G401.6 (cell line): ENCODE results near the gene ITGA5.
A peak's percentile ranks its signal among the peaks of the same experiment; 100 is the strongest.

ENCODE experiments used
- FAIRE-seq: peaks from 2 replicates; lab custom pipeline; 2012; peaks lifted over from hg19 to GRCh38; lab: Jason Lieb, UNC

The ITGA5 gene

GRCh38 chr12:54419088-54419887 lies at the start of gene ITGA5:
Gene ITGA5 (minus strand): TSS chr12:54419266. CDS start chr12:54419198, 68 bp downstream.
- no peak for FAIRE-seq

- FAIRE-seq = no peak
These were observed 46.9 kb upstream of the ITGA5 start for GRCh38 chr12:54465857-54466523.

DNA sequence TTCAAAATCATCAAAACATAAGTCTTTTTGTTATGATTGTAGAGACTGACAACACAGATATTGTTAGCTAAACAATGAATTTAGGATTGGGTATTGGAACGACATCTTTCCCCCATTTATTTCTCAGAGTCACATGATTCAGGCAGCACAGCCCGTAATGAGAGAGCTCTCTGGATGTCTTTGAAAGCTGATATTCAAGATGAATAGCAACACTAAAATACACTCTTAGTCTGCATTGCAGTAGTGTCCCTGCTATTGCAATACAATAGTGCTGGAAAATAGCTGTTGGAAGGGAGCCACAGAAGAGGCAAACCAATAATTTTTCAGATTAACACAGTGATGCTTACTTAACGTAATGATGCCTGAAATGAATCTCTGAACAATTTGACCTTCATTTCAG lies 44.4 kb upstream of the ITGA5 start:
- no peak for FAIRE-seq

DNA sequence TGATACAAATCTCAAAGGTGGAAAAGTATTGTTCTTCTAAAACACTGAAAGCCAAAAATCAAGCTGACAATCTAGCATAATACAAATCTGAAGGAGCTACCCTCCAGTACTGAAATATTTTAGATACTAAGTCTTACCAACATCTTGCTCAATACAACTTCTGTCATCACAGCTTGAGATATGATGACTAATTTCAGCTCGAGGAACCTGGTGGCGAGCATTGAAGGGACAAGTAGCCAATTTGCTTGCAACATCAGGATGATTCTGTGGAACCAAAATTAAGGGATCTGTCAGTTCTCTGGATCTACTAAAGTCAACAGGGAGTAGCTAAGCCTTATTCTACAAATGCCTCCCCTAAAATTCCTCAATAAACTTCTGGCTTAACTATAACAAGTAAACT lies 44.0 kb upstream of the ITGA5 start:
- no peak for FAIRE-seq

DNA sequence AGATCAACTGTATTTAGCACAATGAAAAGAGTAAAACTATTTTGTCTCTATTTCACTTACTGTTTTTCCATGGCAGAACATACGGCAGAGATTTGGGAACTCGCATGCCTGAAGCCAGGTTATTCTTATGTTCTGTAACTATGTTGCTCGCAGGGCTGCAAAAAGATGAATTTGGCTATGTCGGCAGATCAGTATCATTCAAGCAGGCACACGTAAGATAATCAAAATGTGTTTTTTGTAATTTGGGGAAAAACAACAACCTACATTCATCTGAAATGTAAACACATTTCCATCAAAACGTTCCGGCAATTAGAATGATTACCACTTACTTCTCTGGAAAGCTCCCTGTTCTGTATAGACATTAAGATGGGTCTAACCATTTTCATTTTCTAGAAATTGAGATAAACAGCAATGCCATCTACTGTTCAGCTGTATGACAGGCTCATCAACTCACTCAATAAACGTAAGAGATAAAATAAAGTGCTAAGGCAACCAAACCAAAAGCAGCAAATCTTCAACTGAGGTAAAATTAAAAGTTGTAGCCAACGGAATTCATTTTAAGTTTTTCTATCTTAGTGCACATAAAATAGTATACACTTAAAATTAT lies 41.4 kb upstream of the ITGA5 start:
- no peak for FAIRE-seq

GRCh38 chr12:54459355-54459754 lies 40.3 kb upstream of the ITGA5 start:
- no peak for FAIRE-seq

DNA sequence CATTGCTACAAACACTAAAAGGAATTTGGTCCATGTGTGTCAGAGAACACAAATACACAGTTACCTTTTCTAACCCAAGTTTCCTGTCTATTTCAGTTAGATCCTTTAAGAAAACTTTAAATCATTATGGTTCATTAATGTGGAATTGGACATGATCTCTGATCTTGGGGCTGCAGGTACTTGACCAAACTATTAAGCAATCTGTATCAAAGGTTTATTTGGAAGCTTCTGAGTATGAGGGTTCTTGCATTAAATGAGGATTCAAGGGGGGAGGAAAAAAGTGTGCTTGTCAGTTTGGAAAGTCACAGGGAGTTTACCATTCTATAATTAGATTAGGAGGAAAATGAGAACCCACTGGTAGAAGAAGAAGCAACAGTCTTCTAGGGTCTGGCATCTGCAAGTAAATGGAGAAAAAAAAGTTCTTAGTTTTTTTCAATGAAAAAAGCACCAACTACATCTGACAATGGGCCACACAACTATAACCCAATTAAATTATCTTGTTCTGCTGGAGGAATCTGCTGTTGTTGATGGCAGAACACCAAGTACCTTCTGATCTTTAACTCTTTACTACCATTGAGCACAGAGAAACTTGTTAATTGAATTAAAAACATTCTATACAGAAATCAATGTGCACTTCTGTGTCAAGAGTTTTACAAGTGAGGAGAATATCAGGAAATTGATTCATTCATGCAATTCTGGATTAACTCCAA lies 36.8 kb upstream of the ITGA5 start:
- no peak for FAIRE-seq

GRCh38 chr12:54452628-54453027 lies 33.6 kb upstream of the ITGA5 start:
- no peak for FAIRE-seq

DNA sequence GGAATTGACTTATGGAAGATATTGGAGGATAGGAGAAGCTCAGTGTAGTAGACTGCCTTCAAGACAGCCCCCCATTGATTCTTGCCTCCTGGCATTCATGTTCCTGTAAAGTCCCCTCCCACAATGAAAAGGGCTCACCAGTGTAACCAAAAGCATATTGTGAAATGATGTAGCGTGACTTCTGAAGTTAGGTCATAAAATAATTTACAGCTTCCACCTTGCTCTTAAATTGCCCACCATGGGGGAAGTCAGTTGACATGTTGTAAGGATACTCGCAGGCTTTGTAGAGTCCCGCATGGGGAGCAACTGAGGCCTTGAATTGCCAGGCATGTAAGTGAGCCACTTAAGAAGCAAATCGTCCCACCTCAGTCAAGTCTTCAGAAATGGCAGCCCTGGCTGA lies 29.3 kb upstream of the ITGA5 start:
- FAIRE-seq = no peak

- no peak for FAIRE-seq
These were observed 28.9 kb upstream of the ITGA5 start for GRCh38 chr12:54447917-54448316.

DNA sequence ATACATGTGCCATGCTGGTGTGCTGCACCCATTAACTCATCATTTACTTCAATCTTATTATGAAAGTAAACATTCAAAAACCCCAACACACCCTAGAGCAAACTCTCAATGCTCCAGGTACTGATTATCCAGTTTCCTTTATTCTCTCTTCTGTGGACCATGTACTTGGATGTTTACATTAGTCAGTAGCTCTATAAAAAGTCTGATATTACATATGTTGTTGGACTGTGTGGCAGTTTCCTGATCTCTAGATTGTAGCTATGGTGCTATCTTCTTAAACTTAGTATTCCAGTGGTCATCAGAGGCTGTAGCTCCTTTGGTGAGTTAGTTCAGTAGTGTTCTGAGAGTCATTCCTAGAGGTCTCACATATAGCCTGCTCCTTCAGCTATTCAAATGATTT lies 25.1 kb upstream of the ITGA5 start:
- no peak for FAIRE-seq

DNA sequence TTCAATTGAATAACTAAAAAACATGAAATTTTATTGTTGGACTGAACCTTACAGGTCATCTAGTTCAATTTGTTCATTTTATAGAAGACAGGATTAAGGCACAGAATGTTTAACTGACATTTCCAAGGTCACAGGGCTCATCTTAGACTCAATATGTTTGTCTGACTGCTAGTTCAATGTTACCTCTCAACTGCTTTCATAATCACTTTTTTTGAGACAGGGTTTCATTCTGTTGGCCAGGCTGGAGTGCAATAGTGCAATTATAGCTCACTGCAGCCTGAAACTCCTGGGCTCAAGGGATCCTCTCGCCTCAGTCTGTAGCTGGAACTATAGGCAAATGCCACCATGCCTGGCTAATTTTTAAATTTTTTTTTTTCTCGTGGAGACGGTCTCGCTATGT lies 24.4 kb upstream of the ITGA5 start:
- FAIRE-seq = no peak

DNA sequence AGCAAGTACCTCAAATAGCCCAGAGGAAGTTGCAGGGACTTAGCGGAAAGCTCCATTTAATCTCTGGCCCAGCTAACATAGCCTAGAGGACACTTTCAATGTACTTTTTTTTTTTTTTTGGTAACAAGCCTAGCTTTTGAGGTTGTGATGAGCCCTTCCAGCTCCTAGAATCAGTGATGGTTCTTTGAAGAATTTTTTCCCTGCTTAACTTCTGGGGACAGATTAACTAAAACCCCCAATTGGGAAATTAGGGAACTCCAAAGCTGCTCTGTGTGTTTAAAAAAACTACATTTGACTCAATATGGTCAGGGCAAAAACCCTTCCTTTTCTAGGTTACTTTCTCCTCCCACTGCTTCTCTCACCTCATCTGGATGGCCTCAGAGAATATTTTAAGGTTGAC lies 23.9 kb upstream of the ITGA5 start:
- no peak for FAIRE-seq

GRCh38 chr12:54442099-54442498 lies 23.0 kb upstream of the ITGA5 start:
- no peak for FAIRE-seq

- FAIRE-seq = peak; percentile 90
These were observed 20.6 kb upstream of the ITGA5 start for GRCh38 chr12:54439521-54440255.

GRCh38 chr12:54439096-54439495 lies 20.0 kb upstream of the ITGA5 start:
- FAIRE-seq = no peak

DNA sequence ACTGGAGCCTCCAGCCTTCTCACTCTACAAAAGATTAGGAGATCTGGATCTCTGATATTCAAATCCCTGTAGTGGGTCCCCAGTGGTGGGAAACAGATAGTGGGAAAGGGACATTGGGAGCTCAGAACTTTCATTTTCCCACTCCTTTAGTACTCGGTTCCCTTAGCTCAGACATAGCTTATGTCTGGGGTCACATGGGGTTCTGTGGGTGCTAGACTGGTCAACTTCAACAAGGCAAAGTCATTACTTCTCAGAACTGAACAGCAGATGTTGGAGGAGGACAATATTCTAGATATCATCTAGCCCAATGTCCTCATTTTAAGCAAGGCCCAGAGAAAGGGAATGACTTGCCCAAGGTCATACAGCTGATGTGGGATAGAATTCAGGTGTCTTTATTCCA lies 19.5 kb upstream of the ITGA5 start:
- FAIRE-seq = no peak

GRCh38 chr12:54437697-54438096 lies 18.6 kb upstream of the ITGA5 start:
- FAIRE-seq = no peak

- FAIRE-seq = no peak
These were observed 18.2 kb upstream of the ITGA5 start for GRCh38 chr12:54437243-54437642.

DNA sequence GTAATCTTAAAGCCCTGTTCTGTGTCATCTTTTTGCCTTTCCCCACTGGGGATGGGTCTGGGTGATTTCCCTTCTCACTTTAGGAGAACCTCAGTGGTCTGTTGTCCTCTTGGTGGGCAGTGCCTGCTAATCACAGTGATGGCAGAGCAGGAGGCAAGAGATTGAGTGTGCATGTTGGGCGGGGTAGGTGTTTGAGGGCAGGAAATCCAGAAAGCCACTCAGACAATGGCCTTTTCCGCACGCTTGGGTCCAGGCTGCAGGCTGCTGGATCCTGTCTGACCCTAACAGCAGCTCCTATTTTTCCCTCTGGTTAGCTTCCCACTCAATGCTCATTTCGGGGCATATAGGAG lies 13.7 kb upstream of the ITGA5 start:
- FAIRE-seq = no peak

GRCh38 chr12:54431911-54432814 lies 13.1 kb upstream of the ITGA5 start:
- no peak for FAIRE-seq
